Endothelial cell of umbilical vein (primary cell): ENCODE data around the gene MTARC1. TPM values are rescaled to one million over a fixed set of nuclear protein-coding genes. Genes with fewer than 3 reads are reported as not detected.

Experiments
- BruUV-seq: library from RNA; stranded (reverse); fragments of 400-500 nt; replicated peaks from 2 replicates; lab custom pipeline; 2021; lab: Mats Ljungman, UMichigan
- CTCF ChIA-PET: fragments of 300-600, 350-600 bp; sonication (Branson Sonifier 250); formaldehyde crosslinking; loops from one replicate; lab custom pipeline; 2021; ENCODE audit warnings: antibody characterized with exemption, inconsistent platforms; lab: Charles Lee
- POLR2A ChIA-PET: fragments of 300-600, 350-600 bp; sonication (Branson Sonifier 250); formaldehyde crosslinking; loops from one replicate; lab custom pipeline; 2021; ENCODE audit warnings: antibody characterized with exemption, inconsistent platforms; lab: Charles Lee
- DNase-seq: peaks from one replicate; pipeline ENCODE4 v3.0.0-alpha.2; 2011; ENCODE audit warnings: low read depth, low spot score
- FAIRE-seq: peaks from 2 replicates; lab custom pipeline; 2011; peaks lifted over from hg19 to GRCh38; lab: Jason Lieb, UNC
- H2AFZ ChIP-seq: 2 replicates; pipeline ENCODE4 v1.6.0; 2012; ENCODE audit warnings: low read depth, low read length, control low read depth, inconsistent platforms
- H3K27ac ChIP-seq: 2 replicates; pipeline ENCODE4 v1.5.1; 2011; ENCODE audit warnings: low read depth, mild to moderate bottlenecking, control low read depth, low read length, moderate library complexity; ENCODE audit not compliant: insufficient read depth
- H3K27me3 ChIP-seq, 2 experiments: 2 replicates each; pipeline versions ENCODE4 v1.6.0 to v1.6.1; 2011; ENCODE audit warnings: low read length in 2 of 2, mixed read lengths in 1 of 2; ENCODE audit not compliant: control insufficient read depth in 2 of 2, insufficient read depth in 2 of 2
- H3K36me3 ChIP-seq, 2 experiments: 2 replicates in 1 of 2; 3 replicates in 1 of 2; pipeline ENCODE4 v1.5.1; 2011; ENCODE audit warnings: low read length in 2 of 2, mild to moderate bottlenecking in 1 of 2, moderate library complexity in 1 of 2; ENCODE audit not compliant: control insufficient read depth in 2 of 2, insufficient read depth in 2 of 2; ENCODE audit errors: extremely low read depth in 1 of 2
- H3K4me1 ChIP-seq: 3 replicates; pipeline ENCODE4 v1.5.1; 2011; ENCODE audit warnings: mild to moderate bottlenecking, low read length; ENCODE audit not compliant: control insufficient read depth, insufficient read depth; ENCODE audit errors: extremely low read depth
- H3K4me2 ChIP-seq: 2 replicates; pipeline ENCODE4 v1.6.1; 2011; ENCODE audit warnings: low read length, control low read depth, mixed read lengths; ENCODE audit not compliant: insufficient read depth
- H3K4me3 ChIP-seq, 3 experiments: fragments of 200-600 bp in 1 of 3; sonication (generic), shearing (Covaris generic) in 1 of 3; replicated peaks in 1 of 3; 2 replicates each; pipeline ENCODE4 v1.5.1; 2011 to 2016; ENCODE audit warnings: control low read depth in 3 of 3, low read length in 3 of 3, mild to moderate bottlenecking in 2 of 3, inconsistent platforms in 1 of 3, low read depth in 1 of 3, moderate library complexity in 1 of 3; ENCODE audit not compliant: insufficient read depth in 1 of 3
- H3K79me2 ChIP-seq: 2 replicates; pipeline ENCODE4 v1.6.0; 2012; ENCODE audit warnings: low read length, inconsistent platforms; ENCODE audit not compliant: control insufficient read depth, insufficient read depth
- H3K9ac ChIP-seq: replicated peaks from 2 replicates; pipeline ENCODE3; 2011; ENCODE audit warnings: low read length, control low read depth; ENCODE audit not compliant: insufficient read depth; ENCODE audit errors: extremely low read depth
- H3K9me1 ChIP-seq: replicated peaks from 3 replicates; pipeline ENCODE4 v1.6.0; 2011; ENCODE audit warnings: mild to moderate bottlenecking, low read length; ENCODE audit not compliant: control insufficient read depth, insufficient read depth; ENCODE audit errors: extremely low read depth
- H3K9me3 ChIP-seq: replicated peaks from 2 replicates; pipeline ENCODE4 v1.5.1; 2012; ENCODE audit warnings: low read length, inconsistent platforms; ENCODE audit not compliant: control insufficient read depth, insufficient read depth
- H4K20me1 ChIP-seq: replicated peaks from 2 replicates; pipeline ENCODE3; 2011; ENCODE audit warnings: mild to moderate bottlenecking, low read length; ENCODE audit not compliant: control insufficient read depth, insufficient read depth; ENCODE audit errors: extremely low read depth
- CTCF ChIP-seq, 2 donors: IDR thresholded peaks; 1 replicate in 1 of 2; 2 replicates in 1 of 2; pipeline ENCODE4 v1.5.1; 2011; ENCODE audit warnings: low read length in 2 of 2, mild to moderate bottlenecking in 2 of 2, moderate library complexity in 2 of 2, control low read depth in 1 of 2, inconsistent platforms in 1 of 2, low read depth in 1 of 2; ENCODE audit not compliant: insufficient read depth in 1 of 2; ENCODE audit errors: extremely low read depth in 1 of 2
- FOS ChIP-seq: IDR thresholded peaks from 2 replicates; pipeline ENCODE4 v1.6.1; 2011; ENCODE audit warnings: mild to moderate bottlenecking, low read length, moderate library complexity, borderline replicate concordance; ENCODE audit not compliant: insufficient read depth
- GATA2 ChIP-seq: IDR thresholded peaks from 2 replicates; pipeline ENCODE4 v1.7.0; 2011; ENCODE audit warnings: low read depth, mild to moderate bottlenecking, moderate library complexity, mixed read lengths, low read length; ENCODE audit not compliant: insufficient read length, insufficient read depth
- MAX ChIP-seq: IDR thresholded peaks from 2 replicates; pipeline ENCODE4 v1.6.1; 2011; ENCODE audit not compliant: insufficient read depth, insufficient read length
- POLR2A ChIP-seq: IDR thresholded peaks from 2 replicates; pipeline ENCODE4 v1.6.1; 2012; ENCODE audit warnings: low read depth, mild to moderate bottlenecking, control low read depth, low read length
- dilution Hi-C: fragments of 300-500 bp; cut with MboI; formaldehyde crosslinking; loops from one replicate; pipeline ENCODE4 v1.15.0; 2019; ENCODE audit warnings: low sequenced_read_pairs; ENCODE audit not compliant: extremely low pct_ligation_motif_present
- intact Hi-C: fragments of 100-400 bp; cut with micrococcal nuclease; formaldehyde crosslinking; loops from one replicate; pipeline ENCODE4 v1.10.0; 2022
- polyA plus RNA-seq, 4 experiments: library from polyadenylated mRNA; depleted of rRNA in 3 of 4; stranded (reverse) in 3 of 4; unstranded in 1 of 4; fragments of >200 nt; gene quantifications; 2 replicates each; pipeline versions ENCODE4 v1.2.1 to v1.2.3, GENCODE V29; 2011 to 2012; ENCODE audit warnings: missing spikeins in 1 of 4
- total RNA-seq: library from RNA; stranded (reverse); gene quantifications from 2 replicates; pipeline ENCODE4 v1.2.3, GENCODE V29; 2021

The MTARC1 gene
- total and polyA plus RNA-seq, 2 donors (not counting 3 experiments of a cell fraction or from before 2014, with no cell fraction given), result 0.43 to 3.5 TPM

DNA sequence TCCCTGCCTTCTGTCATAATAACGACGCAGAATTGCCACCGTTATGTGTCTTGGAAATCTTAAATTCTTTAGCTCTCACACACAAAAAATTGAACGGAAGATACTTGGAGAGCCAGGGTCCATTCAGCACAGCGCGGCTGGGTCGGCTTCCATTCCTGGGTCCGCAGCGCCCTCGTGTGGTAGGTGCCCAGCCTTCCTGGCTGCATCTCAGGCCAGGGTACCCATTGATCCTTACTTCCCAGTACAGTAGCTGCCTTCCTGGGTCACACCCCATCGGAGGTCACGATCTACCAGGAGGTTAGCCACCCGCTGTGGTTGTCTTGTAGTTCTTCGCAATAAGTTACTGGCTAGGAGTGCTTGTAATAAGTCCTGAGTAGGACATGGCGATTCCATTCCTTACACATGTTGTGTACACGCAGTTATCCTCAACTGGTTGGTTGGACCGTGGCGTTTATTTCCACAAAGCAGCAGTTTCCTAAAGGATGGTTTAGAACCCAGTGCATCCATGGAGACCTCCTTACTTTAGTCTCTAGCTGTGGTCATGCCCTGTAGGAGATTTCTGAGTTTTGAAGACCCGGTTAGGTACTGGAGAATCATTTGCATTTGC, 9.9 kb upstream of the MTARC1 start:
- Histone ChIP-seq H3K27me3 (no peaks in the 10 kb centered on the region), H3K4me3 (no peak overlapping the region), H3K9me1 (no peaks in the 10 kb centered on the region), H3K27ac (no peak overlapping the region), H4K20me1 (no peaks in the 10 kb centered on the region), H3K36me3 (peaks cover 0 to 1% of the 10 kb centered on the region in 2 experiments), H3K4me1 (no peaks in the 10 kb centered on the region), H3K9me3 (no peaks in the 10 kb centered on the region), H2AFZ (no peak overlapping the region), H3K79me2 (no peaks in the 10 kb centered on the region), H3K9ac (no peak overlapping the region), H3K4me2 (no peak overlapping the region)
- dilution Hi-C loops, result no loop called here
- ChIA-PET POLR2A (no interaction called here), CTCF (interaction anchor here (0.6 to 3.9 kb wide), 55 partner anchors 9 to 795 kb away, joined by 3 to 66 read pairs (median 5); partner anchors contain the start of genes BPNT1, C1orf115, MTARC1 and MTARC2)
- BruUV-seq, result no TSS peak
- no peak for TF ChIP-seq GATA2
- TF ChIP-seq CTCF (IDR thresholded peaks at IDR 0.05; ENCODE audit: extremely low read depth in 1 of 2, insufficient read depth in 1 of 2, low read depth in 1 of 2, low read length in 2 of 2), result peak; percentile 91 to 94
- no peak for TF ChIP-seq MAX
- FAIRE-seq, result peak; percentile 85
- DNase-seq, result peak; percentile 68
- intact Hi-C loops, result loop anchor here (1.0 to 5.0 kb wide), 11 partner anchors 26 to 785 kb away; partner anchors contain the start of genes C1orf115, MARK1 and RAB3GAP2

GRCh38 chr1:220783453-220783852, 3.3 kb upstream of the MTARC1 start:
- no TSS peak for BruUV-seq
- CTCF ChIA-PET, result interaction anchor here (1.0 to 1.7 kb wide), 3 partner anchors 20 to 487 kb away, joined by 3 to 6 read pairs (median 3); no protein-coding TSS in a partner anchor

More at GRCh38 chr1:220783453-220783852, 3.3 kb upstream of the MTARC1 start:
- Histone ChIP-seq H3K4me2 (no peak overlapping the region), H3K4me1 (peaks cover 12% of the 10 kb centered on the region), H3K9me1 (no peaks in the 10 kb centered on the region), H2AFZ (no peak overlapping the region), H3K79me2 (no peaks in the 10 kb centered on the region), H3K9ac (no peak overlapping the region), H3K27me3 (no peaks in the 10 kb centered on the region), H3K9me3 (no peaks in the 10 kb centered on the region), H3K36me3 (peaks cover 0 to 2% of the 10 kb centered on the region in 2 experiments), H4K20me1 (no peaks in the 10 kb centered on the region), H3K27ac (no peak overlapping the region), H3K4me3 (no peak overlapping the region)
- no peak for TF ChIP-seq MAX
- no peak for TF ChIP-seq POLR2A
- TF ChIP-seq FOS, result no peak
- POLR2A ChIA-PET, result no interaction called here
- dilution Hi-C loops, result no loop called here
- DNase-seq, result no peak
- intact Hi-C loops, result no loop called here
- FAIRE-seq, result no peak
